HEK293T (cell line): ENCODE results near the gene DCDC2B.

Experiments used
- CTCF ChIA-PET: fragments of 350-600 bp; formaldehyde crosslinking; extraction: SDS; loops from one replicate; lab custom pipeline; 2021; ENCODE audit warnings: antibody characterized with exemption, inconsistent platforms; lab: Yijun Ruan, JAX
- POLR2A ChIA-PET: fragments of 350-600 bp; formaldehyde crosslinking; extraction: SDS; loops from one replicate; lab custom pipeline; 2020; ENCODE audit warnings: antibody characterized with exemption, inconsistent platforms; lab: Yijun Ruan, JAX
- DNase-seq: peaks from one replicate; pipeline ENCODE4 v3.0.0; 2012; ENCODE audit warnings: mixed read lengths; ENCODE audit errors: extremely low spot score
- ARNT ChIP-seq: fragments of 450-650 bp; IDR thresholded peaks from 2 replicates; pipeline ENCODE4 v1.6.1; 2017; ENCODE audit warnings: mild to moderate bottlenecking
- BHLHE40 ChIP-seq: fragments of 450-650 bp; IDR thresholded peaks from 2 replicates; pipeline ENCODE4 v1.6.1; 2016; ENCODE audit warnings: mild to moderate bottlenecking, moderate library complexity, borderline replicate concordance
- CTBP1 ChIP-seq: fragments of 450-650 bp; IDR thresholded peaks from 2 replicates; pipeline ENCODE4 v1.6.1; 2016; ENCODE audit warnings: borderline replicate concordance
- ELF4 ChIP-seq: fragments of 450-650 bp; IDR thresholded peaks from 2 replicates; pipeline ENCODE4 v1.6.1; 2017; ENCODE audit warnings: antibody characterized with exemption
- FOXA1 ChIP-seq: fragments of 450-650 bp; IDR thresholded peaks from 2 replicates; pipeline ENCODE4 v1.6.1; 2016; ENCODE audit warnings: mild to moderate bottlenecking
- FOXK2 ChIP-seq: fragments of 450-650 bp; IDR thresholded peaks from 2 replicates; pipeline ENCODE4 v1.6.1; 2016; ENCODE audit warnings: mild to moderate bottlenecking
- FOXM1 ChIP-seq: fragments of 450-650 bp; IDR thresholded peaks from 2 replicates; pipeline ENCODE4 v1.6.1; 2017; ENCODE audit warnings: mild to moderate bottlenecking, borderline replicate concordance
- HDGF ChIP-seq: fragments of 450-650 bp; IDR thresholded peaks from 2 replicates; pipeline ENCODE4 v1.6.1; 2017; ENCODE audit warnings: antibody characterized with exemption, borderline replicate concordance
- L3MBTL2 ChIP-seq: fragments of 450-650 bp; conservative IDR thresholded peaks from 2 replicates; pipeline ENCODE4 v1.6.1; 2016; ENCODE audit warnings: mild to moderate bottlenecking
- LEF1 ChIP-seq: fragments of 450-650 bp; IDR thresholded peaks from 2 replicates; pipeline ENCODE4 v1.6.1; 2017; ENCODE audit warnings: mild to moderate bottlenecking, borderline replicate concordance
- NFRKB ChIP-seq: fragments of 450-650 bp; IDR thresholded peaks from 2 replicates; pipeline ENCODE4 v1.6.1; 2016; ENCODE audit warnings: mild to moderate bottlenecking, moderate library complexity
- PKNOX1 ChIP-seq: fragments of 450-650 bp; IDR thresholded peaks from 2 replicates; pipeline ENCODE4 v1.6.1; 2016
- SP1 ChIP-seq: fragments of 450-650 bp; IDR thresholded peaks from 2 replicates; pipeline ENCODE4 v1.6.1; 2017
- SUZ12 ChIP-seq: fragments of 450-650 bp; IDR thresholded peaks from 2 replicates; pipeline ENCODE4 v1.6.1; 2016; ENCODE audit warnings: mild to moderate bottlenecking
- TARDBP ChIP-seq: fragments of 450-650 bp; IDR thresholded peaks from 2 replicates; pipeline ENCODE4 v1.6.1; 2016
- ZNF384 ChIP-seq: fragments of 450-650 bp; IDR thresholded peaks from 2 replicates; pipeline ENCODE4 v1.6.1; 2016

The DCDC2B gene

GRCh38 chr1:32249831-32250525 lies 41.1 kb downstream of the DCDC2B start:
- ChIA-PET CTCF (no interaction called here), POLR2A (interaction anchor here (1.1 kb wide), 1 partner anchor 34 kb away, joined by 3 read pairs; no protein-coding TSS in a partner anchor)
- DNase-seq = no peak
- no peak for TF ChIP-seq PKNOX1
- TF ChIP-seq L3MBTL2 = no peak
- no peak for TF ChIP-seq ZNF384
- TF ChIP-seq BHLHE40 = no peak
- no peak for TF ChIP-seq CTBP1
- no peak for TF ChIP-seq FOXA1

- POLR2A ChIA-PET = interaction anchor here (1.1 kb wide), 1 partner anchor 35 kb away, joined by 3 read pairs; no protein-coding TSS in a partner anchor
- TF ChIP-seq LEF1 = no peak
- TF ChIP-seq SP1 = no peak
- TF ChIP-seq FOXA1 = no peak
- no peak for TF ChIP-seq ELF4
- no peak for TF ChIP-seq BHLHE40
- no peak for TF ChIP-seq TARDBP
- TF ChIP-seq CTBP1 = no peak
- no peak for TF ChIP-seq FOXM1
- TF ChIP-seq HDGF = no peak
- TF ChIP-seq NFRKB = no peak
- no peak for TF ChIP-seq ARNT
- no peak for TF ChIP-seq PKNOX1
- TF ChIP-seq ZNF384 = no peak
- no peak for TF ChIP-seq SUZ12
- no peak for TF ChIP-seq FOXK2
- TF ChIP-seq L3MBTL2 = no peak
- CTCF ChIA-PET = no interaction called here
- no peak for DNase-seq
Measured at GRCh38 chr1:32250893-32251716, 42.2 kb downstream of the DCDC2B start, which contains the start of gene LCK. TSS of gene LCK (plus strand) at chr1:32251265. CDS start at chr1:32274330, 23,065 bp downstream.

GRCh38 chr1:32255072-32256071 lies 46.5 kb downstream of the DCDC2B start:
- CTCF ChIA-PET = no interaction called here
- TF ChIP-seq LEF1 (no peak), PKNOX1 (no peak), TARDBP (no peak), FOXK2 (no peak), FOXA1 (no peak)
- DNase-seq = no peak
- POLR2A ChIA-PET = interaction anchor here (1.3 kb wide), 1 partner anchor 36 kb away, joined by 5 read pairs; the partner anchor contains the start of gene HDAC1

GRCh38 chr1:32256473-32257226 lies 47.8 kb downstream of the DCDC2B start:
- no peak for DNase-seq
- ChIA-PET POLR2A (interaction anchor here (1.3 kb wide), 1 partner anchor 34 kb away, joined by 5 read pairs; the partner anchor contains the start of gene HDAC1), CTCF (interaction anchor here (1.0 kb wide), 1 partner anchor 24 kb away, joined by 4 read pairs; no protein-coding TSS in a partner anchor)
- TF ChIP-seq FOXK2 = no peak
- TF ChIP-seq PKNOX1 = no peak
- no peak for TF ChIP-seq FOXA1
- no peak for TF ChIP-seq CTBP1
- no peak for TF ChIP-seq L3MBTL2
- TF ChIP-seq ELF4 = no peak
- no peak for TF ChIP-seq ARNT
- no peak for TF ChIP-seq HDGF
- TF ChIP-seq FOXM1 = no peak
